ENCODE data around the gene KRT10. TPM values are rescaled to one million over a fixed set of nuclear protein-coding genes. Genes with fewer than 3 reads are reported as not detected.
A peak's percentile ranks its signal among the peaks of the same experiment; 100 is the strongest.

Gene KRT10
- total and polyA plus RNA-seq, 2 experiments from 2014 or later: 9.6 to 123 TPM

DNA sequence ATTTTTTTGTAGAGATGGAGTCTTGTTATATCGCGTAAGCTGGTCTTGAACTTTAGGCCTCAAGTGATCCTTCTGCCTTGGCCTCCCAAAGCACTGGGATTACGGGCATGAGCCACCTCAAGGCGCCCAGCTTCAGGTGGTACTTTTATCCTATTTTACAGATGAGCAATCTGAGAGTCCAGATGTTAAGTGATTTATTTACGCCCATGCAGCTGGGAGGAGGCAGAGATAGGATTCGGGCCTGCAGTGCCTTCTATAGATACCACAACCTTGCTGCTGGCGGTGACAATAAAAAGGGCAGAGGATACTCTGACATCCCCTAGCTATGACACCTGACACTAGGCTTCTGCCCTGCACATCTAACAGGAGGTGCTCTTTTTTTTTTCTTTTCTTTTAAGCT is 48.9 kb upstream of the KRT10 start:
- no peak for ATAC-seq
- no peaks in the 10 kb centered on the region for H3K27me3 ChIP-seq (ENCODE audit: insufficient read depth)
- Mint-ChIP-seq H3K9me3 (no peaks in the 10 kb centered on the region), H3K4me3 (no peak overlapping the region), H3K27ac (no peak overlapping the region), H3K4me1 (peaks cover 24% of the 10 kb centered on the region), H3K36me3 (ENCODE audit: low read depth) (no peaks in the 10 kb centered on the region), H3K27me3 (ENCODE audit: insufficient read depth, low read depth, poor library complexity) (peaks cover 2% of the 10 kb centered on the region)
- TF ChIP-seq, protein P1, sequence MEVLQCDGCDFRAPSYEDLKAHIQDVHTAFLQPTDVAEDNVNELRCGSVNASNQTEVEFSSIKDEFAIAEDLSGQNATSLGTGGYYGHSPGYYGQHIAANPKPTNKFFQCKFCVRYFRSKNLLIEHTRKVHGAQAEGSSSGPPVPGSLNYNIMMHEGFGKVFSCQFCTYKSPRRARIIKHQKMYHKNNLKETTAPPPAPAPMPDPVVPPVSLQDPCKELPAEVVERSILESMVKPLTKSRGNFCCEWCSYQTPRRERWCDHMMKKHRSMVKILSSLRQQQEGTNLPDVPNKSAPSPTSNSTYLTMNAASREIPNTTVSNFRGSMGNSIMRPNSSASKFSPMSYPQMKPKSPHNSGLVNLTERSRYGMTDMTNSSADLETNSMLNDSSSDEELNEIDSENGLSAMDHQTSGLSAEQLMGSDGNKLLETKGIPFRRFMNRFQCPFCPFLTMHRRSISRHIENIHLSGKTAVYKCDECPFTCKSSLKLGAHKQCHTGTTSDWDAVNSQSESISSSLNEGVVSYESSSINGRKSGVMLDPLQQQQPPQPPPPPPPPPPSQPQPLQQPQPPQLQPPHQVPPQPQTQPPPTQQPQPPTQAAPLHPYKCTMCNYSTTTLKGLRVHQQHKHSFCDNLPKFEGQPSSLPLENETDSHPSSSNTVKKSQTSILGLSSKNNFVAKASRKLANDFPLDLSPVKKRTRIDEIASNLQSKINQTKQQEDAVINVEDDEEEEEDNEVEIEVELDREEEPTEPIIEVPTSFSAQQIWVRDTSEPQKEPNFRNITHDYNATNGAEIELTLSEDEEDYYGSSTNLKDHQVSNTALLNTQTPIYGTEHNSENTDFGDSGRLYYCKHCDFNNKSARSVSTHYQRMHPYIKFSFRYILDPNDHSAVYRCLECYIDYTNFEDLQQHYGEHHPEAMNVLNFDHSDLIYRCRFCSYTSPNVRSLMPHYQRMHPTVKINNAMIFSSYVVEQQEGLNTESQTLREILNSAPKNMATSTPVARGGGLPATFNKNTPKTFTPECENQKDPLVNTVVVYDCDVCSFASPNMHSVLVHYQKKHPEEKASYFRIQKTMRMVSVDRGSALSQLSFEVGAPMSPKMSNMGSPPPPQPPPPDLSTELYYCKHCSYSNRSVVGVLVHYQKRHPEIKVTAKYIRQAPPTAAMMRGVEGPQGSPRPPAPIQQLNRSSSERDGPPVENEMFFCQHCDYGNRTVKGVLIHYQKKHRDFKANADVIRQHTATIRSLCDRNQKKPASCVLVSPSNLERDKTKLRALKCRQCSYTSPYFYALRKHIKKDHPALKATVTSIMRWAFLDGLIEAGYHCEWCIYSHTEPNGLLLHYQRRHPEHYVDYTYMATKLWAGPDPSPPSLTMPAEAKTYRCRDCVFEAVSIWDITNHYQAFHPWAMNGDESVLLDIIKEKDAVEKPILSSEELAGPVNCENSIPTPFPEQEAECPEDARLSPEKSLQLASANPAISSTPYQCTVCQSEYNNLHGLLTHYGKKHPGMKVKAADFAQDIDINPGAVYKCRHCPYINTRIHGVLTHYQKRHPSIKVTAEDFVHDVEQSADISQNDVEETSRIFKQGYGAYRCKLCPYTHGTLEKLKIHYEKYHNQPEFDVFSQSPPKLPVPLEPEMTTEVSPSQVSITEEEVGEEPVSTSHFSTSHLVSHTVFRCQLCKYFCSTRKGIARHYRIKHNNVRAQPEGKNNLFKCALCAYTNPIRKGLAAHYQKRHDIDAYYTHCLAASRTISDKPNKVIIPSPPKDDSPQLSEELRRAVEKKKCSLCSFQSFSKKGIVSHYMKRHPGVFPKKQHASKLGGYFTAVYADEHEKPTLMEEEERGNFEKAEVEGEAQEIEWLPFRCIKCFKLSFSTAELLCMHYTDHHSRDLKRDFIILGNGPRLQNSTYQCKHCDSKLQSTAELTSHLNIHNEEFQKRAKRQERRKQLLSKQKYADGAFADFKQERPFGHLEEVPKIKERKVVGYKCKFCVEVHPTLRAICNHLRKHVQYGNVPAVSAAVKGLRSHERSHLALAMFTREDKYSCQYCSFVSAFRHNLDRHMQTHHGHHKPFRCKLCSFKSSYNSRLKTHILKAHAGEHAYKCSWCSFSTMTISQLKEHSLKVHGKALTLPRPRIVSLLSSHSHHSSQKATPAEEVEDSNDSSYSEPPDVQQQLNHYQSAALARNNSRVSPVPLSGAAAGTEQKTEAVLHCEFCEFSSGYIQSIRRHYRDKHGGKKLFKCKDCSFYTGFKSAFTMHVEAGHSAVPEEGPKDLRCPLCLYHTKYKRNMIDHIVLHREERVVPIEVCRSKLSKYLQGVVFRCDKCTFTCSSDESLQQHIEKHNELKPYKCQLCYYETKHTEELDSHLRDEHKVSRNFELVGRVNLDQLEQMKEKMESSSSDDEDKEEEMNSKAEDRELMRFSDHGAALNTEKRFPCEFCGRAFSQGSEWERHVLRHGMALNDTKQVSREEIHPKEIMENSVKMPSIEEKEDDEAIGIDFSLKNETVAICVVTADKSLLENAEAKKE (CRISPR knock-in tag; IDR thresholded peaks at IDR 0.05): no peak
- TF ChIP-seq JUNB (IDR thresholded peaks at IDR 0.05; ENCODE audit: unreplicated experiment): no peak
- TF ChIP-seq, protein P2, sequence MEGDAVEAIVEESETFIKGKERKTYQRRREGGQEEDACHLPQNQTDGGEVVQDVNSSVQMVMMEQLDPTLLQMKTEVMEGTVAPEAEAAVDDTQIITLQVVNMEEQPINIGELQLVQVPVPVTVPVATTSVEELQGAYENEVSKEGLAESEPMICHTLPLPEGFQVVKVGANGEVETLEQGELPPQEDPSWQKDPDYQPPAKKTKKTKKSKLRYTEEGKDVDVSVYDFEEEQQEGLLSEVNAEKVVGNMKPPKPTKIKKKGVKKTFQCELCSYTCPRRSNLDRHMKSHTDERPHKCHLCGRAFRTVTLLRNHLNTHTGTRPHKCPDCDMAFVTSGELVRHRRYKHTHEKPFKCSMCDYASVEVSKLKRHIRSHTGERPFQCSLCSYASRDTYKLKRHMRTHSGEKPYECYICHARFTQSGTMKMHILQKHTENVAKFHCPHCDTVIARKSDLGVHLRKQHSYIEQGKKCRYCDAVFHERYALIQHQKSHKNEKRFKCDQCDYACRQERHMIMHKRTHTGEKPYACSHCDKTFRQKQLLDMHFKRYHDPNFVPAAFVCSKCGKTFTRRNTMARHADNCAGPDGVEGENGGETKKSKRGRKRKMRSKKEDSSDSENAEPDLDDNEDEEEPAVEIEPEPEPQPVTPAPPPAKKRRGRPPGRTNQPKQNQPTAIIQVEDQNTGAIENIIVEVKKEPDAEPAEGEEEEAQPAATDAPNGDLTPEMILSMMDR (conservative IDR thresholded peaks at IDR 0.05; ENCODE audit: low read depth in 2 of 2): no peak
- no peak overlapping the region for H2AFZ ChIP-seq
- no peaks in the 10 kb centered on the region for H3F3A ChIP-seq (replicated peaks; ENCODE audit: low read depth)
- H3K4me3 ChIP-seq: no peak overlapping the region
- H3K27ac ChIP-seq (ENCODE audit: low read depth): no peak overlapping the region
- H4K20me1 ChIP-seq (replicated peaks; ENCODE audit: insufficient read depth): no peaks in the 10 kb centered on the region
- H3K9me2 ChIP-seq (ENCODE audit: insufficient read depth): no peaks in the 10 kb centered on the region
- peaks cover 9% of the 10 kb centered on the region for H3K4me1 ChIP-seq (ENCODE audit: insufficient read depth)
- H3K79me2 ChIP-seq (replicated peaks; ENCODE audit: insufficient read depth): no peaks in the 10 kb centered on the region
- no peak overlapping the region for H3K4me2 ChIP-seq
- no peak for DNase-seq (ENCODE audit: low spot score)
- no peaks in the 10 kb centered on the region for H3K36me3 ChIP-seq (ENCODE audit: insufficient read depth)

DNA sequence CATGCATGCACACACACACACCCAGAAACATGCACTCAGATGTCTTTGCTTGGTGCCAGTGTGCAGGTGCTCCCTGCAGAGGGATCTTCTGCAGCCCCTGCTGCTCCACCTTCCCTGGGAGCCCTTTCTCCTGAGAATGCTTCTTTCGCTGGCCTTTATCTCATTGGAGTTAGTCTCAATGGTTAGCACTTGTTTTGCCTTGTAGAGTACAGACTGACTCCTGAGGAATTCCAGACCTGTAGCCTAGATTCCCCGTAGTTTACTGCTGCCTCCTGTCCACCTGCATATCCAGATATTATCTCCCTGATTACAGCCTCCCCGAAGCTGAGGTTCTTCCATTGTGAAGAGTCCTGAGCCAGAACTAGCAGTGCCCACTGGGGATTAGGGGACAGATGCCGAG is 47.7 kb upstream of the KRT10 start:
- Histone ChIP-seq H3K27ac (ENCODE audit: low read depth) (no peak overlapping the region), H3K27me3 (ENCODE audit: insufficient read depth) (no peaks in the 10 kb centered on the region), H4K20me1 (replicated peaks; ENCODE audit: insufficient read depth) (no peaks in the 10 kb centered on the region), H3K9me2 (ENCODE audit: insufficient read depth) (no peaks in the 10 kb centered on the region), H3K4me2 (no peak overlapping the region), H3K79me2 (replicated peaks; ENCODE audit: insufficient read depth) (no peaks in the 10 kb centered on the region), H3K4me1 (ENCODE audit: insufficient read depth) (peaks cover 9% of the 10 kb centered on the region), H3K4me3 (no peak overlapping the region), H2AFZ (no peak overlapping the region), H3K36me3 (ENCODE audit: insufficient read depth) (no peaks in the 10 kb centered on the region), H3F3A (replicated peaks; ENCODE audit: low read depth) (no peaks in the 10 kb centered on the region)
- DNase-seq (ENCODE audit: low spot score): no peak
- Mint-ChIP-seq H3K36me3 (ENCODE audit: low read depth) (no peaks in the 10 kb centered on the region), H3K4me3 (no peak overlapping the region), H3K9me3 (no peaks in the 10 kb centered on the region), H3K4me1 (peaks cover 24% of the 10 kb centered on the region), H3K27me3 (ENCODE audit: insufficient read depth, low read depth, poor library complexity) (peaks cover 2% of the 10 kb centered on the region), H3K27ac (no peak overlapping the region)
- TF ChIP-seq, protein P1 (CRISPR knock-in tag; IDR thresholded peaks at IDR 0.05): peak; percentile 59; the same call in 1 of the 2 replicates
- TF ChIP-seq STAT1 (IDR thresholded peaks at IDR 0.05; ENCODE audit: unreplicated experiment): no peak
- ATAC-seq: peak; percentile 72
